ENCODE data around the gene AP1G1. TPM values are rescaled to one million over a fixed set of nuclear protein-coding genes. Genes with fewer than 3 reads are reported as not detected.

AP1G1 gene
- total and polyA plus RNA-seq, 2 of the 8 experiments (the other 6 are each of a cell fraction or from before 2014, with no cell fraction given): 43.9 to 68.4 TPM

DNA sequence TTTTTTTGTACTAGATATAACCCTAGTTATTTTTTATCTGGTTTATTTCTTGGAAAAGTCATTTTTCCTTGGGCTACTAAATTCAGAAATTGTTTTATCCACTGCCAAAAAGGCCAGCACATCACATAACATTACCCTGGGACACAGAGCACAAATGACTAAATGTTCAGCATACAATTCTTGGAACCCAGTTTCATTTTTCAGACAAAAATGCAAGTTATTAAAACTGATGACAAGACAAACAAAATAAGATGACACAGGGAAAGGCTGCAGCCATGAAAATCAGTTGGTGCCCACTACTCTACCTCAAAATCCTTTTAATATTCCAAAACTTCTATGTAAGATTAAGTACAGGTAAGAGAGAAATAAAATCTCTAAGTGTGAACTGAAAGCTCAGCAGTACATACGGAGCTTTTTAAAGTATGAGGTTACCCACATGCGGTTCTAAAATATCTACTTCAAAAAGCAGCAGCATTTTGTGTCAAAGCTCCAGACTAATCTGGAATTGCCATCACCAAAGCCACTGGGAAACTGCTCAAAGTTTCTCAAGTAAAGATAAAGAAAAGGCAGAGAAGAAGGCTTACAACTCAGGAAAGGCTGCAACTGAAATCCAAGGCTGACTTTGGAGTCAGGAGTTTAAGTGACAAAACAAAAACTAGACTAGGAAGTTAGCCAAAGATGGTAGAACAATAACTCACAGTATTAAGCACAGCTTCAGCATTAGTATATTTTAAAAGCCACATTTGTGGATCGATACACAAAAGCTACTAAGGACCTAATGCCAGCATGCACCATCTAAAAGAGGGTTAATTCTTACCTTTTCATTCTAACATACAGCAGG, 41.4 kb downstream of the AP1G1 start:
- H2BK5ac ChIP-seq (ENCODE audit: low read depth, low read length): no peak overlapping the region
- ChIA-PET POLR2A (ENCODE audit: partially characterized antibody) (no interaction called here), CTCF (ENCODE audit: partially characterized antibody) (interaction anchor here (1.2 kb wide), 1 partner anchor 14 kb away, joined by 3 read pairs; no protein-coding TSS in a partner anchor)
- no peaks in the 10 kb centered on the region for H3K23me2 ChIP-seq (ENCODE audit: low read depth, low read length)
- FAIRE-seq (no peak), DNase-seq (ENCODE audit: low read depth in 1 of 2, low spot score in 2 of 2) (no peak)
- peaks cover 0 to 1% of the 10 kb centered on the region in 2 experiments for H4K20me1 ChIP-seq (replicated peaks in 1 of 2; ENCODE audit: control insufficient read depth in 1 of 2, insufficient read depth in 2 of 2, low read length in 2 of 2)
- H3K36me3 ChIP-seq (ENCODE audit: control insufficient read depth in 2 of 4, insufficient read depth in 4 of 4, low read length in 3 of 4): peaks cover 8 to 25% (median 19%) of the 10 kb centered on the region in 4 experiments; a peak in 7 of 8 replicates
- no peak overlapping the region for H4K91ac ChIP-seq (replicated peaks; ENCODE audit: insufficient read length, low read length)
- H3K56ac ChIP-seq (replicated peaks; ENCODE audit: insufficient read length, low read depth, low read length): no peak overlapping the region
- no peak overlapping the region for H2BK120ac ChIP-seq (replicated peaks; ENCODE audit: low read depth, low read length)
- H3K79me1 ChIP-seq (ENCODE audit: low read depth, low read length): no peaks in the 10 kb centered on the region
- no peak overlapping the region for H2AK5ac ChIP-seq (ENCODE audit: low read depth, low read length)
- H2BK20ac ChIP-seq (ENCODE audit: low read length): no peak overlapping the region
- H3K18ac ChIP-seq (ENCODE audit: extremely low read depth, low read length): no peak overlapping the region
- no peak overlapping the region for H3K27ac ChIP-seq (ENCODE audit: low read depth, low read length)
- H2BK15ac ChIP-seq (ENCODE audit: low read length): no peak overlapping the region
- H3K9ac ChIP-seq (replicated peaks in 1 of 4; ENCODE audit: extremely low read depth in 1 of 4, low read depth in 3 of 4, low read length in 3 of 4): no peak overlapping the region
- H3K14ac ChIP-seq (ENCODE audit: insufficient read length): no peak overlapping the region
- no peak overlapping the region for H3K23ac ChIP-seq (ENCODE audit: insufficient read length)
- no peak overlapping the region for H2BK12ac ChIP-seq (ENCODE audit: low read depth, low read length)
- no peak overlapping the region for H3K4me3 ChIP-seq (ENCODE audit: extremely low read depth in 1 of 4, insufficient read depth in 2 of 4, low read depth in 3 of 4, low read length in 4 of 4)
- no peak overlapping the region for H3K4me2 ChIP-seq (ENCODE audit: insufficient read depth in 1 of 2, low read depth in 2 of 2, low read length in 2 of 2)
- H4K5ac ChIP-seq (ENCODE audit: insufficient read length, low read depth, low read length): no peak overlapping the region
- H3K4me1 ChIP-seq (replicated peaks in 1 of 4; ENCODE audit: control insufficient read depth in 3 of 4, insufficient read depth in 4 of 4, low read length in 3 of 4): no peaks in the 10 kb centered on the region
- H3K9me3 ChIP-seq (ENCODE audit: insufficient read depth in 2 of 2, low read depth in 1 of 2, low read length in 1 of 2): no peaks in the 10 kb centered on the region
- no peak overlapping the region for H3K4ac ChIP-seq (replicated peaks; ENCODE audit: insufficient read length, low read depth, low read length)
- no peaks in the 10 kb centered on the region for H3K27me3 ChIP-seq (replicated peaks in 1 of 4; ENCODE audit: control insufficient read depth in 3 of 4, extremely low read depth in 1 of 4, insufficient read depth in 3 of 4, low read length in 3 of 4)
- no peak overlapping the region for H2AFZ ChIP-seq (ENCODE audit: low read length)
- WGBS, 2 experiments (ENCODE audit: extremely low coverage in 1 of 2, insufficient coverage in 1 of 2, insufficient read length in 1 of 2, insufficient replicate concordance in 2 of 2, low coverage in 1 of 2, low lambda C conversion rate in 2 of 2, missing lambda C conversion rate in 1 of 2): 92% methylated on average over 3 of the region's 3 CpGs; no CpG with 5 or more reads in 1 of the 2 experiments
- H3K79me2 ChIP-seq (ENCODE audit: control insufficient read depth in 1 of 2, insufficient read depth in 2 of 2, low read length in 2 of 2): no peaks in the 10 kb centered on the region
- no peak overlapping the region for H4K8ac ChIP-seq (ENCODE audit: extremely low read depth, insufficient read depth, low read length)
- TF ChIP-seq CHD1 (IDR thresholded peaks at IDR 0.05; ENCODE audit: low read depth, low read length): no peak
- no peak for TF ChIP-seq NANOG (IDR thresholded peaks at IDR 0.05; ENCODE audit: insufficient read depth, low read depth, low read length, poor library complexity, severe bottlenecking)
- TF ChIP-seq RBBP5 (IDR thresholded peaks at IDR 0.05; ENCODE audit: borderline replicate concordance, low read depth, low read length): no peak
- no peak for TF ChIP-seq BRCA1 (IDR thresholded peaks at IDR 0.05; ENCODE audit: low read depth, low read length)
- TF ChIP-seq RNF2 (IDR thresholded peaks at IDR 0.05; ENCODE audit: borderline replicate concordance, low read depth, low read length, missing control alignments, poor library complexity, severe bottlenecking): no peak
- TF ChIP-seq HDAC6 (IDR thresholded peaks at IDR 0.05; ENCODE audit: low read depth, low read length): no peak
- no peak for TF ChIP-seq RXRA (IDR thresholded peaks at IDR 0.05; ENCODE audit: insufficient read depth, low read depth, low read length)
- TF ChIP-seq GTF2F1 (IDR thresholded peaks at IDR 0.05; ENCODE audit: borderline replicate concordance, low read depth, low read length): no peak
- TF ChIP-seq JUN (IDR thresholded peaks at IDR 0.05; ENCODE audit: low read depth, low read length): no peak
